Endothelial cell (in vitro differentiated cells): Measurements from ENCODE around the gene RGS17. TPM values are rescaled to one million over a fixed set of nuclear protein-coding genes. Genes with fewer than 3 reads are reported as not detected.
A peak's percentile ranks its signal among the peaks of the same experiment; 100 is the strongest.
"Not testable (repeated sequence)": the region's sequence is repeated elsewhere in the genome, so short reads cannot be mapped to it uniquely, and the experiment has no call there.

Experiments
- DNase-seq: peaks from one replicate; pipeline ENCODE4 v3.0.0; 2021; ENCODE audit warnings: low spot score
- H3K27ac Mint-ChIP-seq: one replicate; pipeline ENCODE4 v1.8.0; 2021; ENCODE audit warnings: mixed read lengths, inconsistent platforms; ENCODE audit not compliant: unreplicated experiment
- H3K27me3 Mint-ChIP-seq: one replicate; pipeline ENCODE4 v1.8.0; 2021; ENCODE audit warnings: mild to moderate bottlenecking, moderate library complexity, mixed read lengths, inconsistent platforms; ENCODE audit not compliant: unreplicated experiment
- H3K36me3 Mint-ChIP-seq: one replicate; pipeline ENCODE4 v1.8.0; 2021; ENCODE audit warnings: mild to moderate bottlenecking, low read depth, mixed read lengths, inconsistent platforms; ENCODE audit not compliant: unreplicated experiment
- H3K4me1 Mint-ChIP-seq: one replicate; pipeline ENCODE4 v1.8.0; 2021; ENCODE audit warnings: mild to moderate bottlenecking, mixed read lengths, inconsistent platforms; ENCODE audit not compliant: unreplicated experiment
- H3K4me3 Mint-ChIP-seq: one replicate; pipeline ENCODE4 v1.8.0; 2021; ENCODE audit warnings: mild to moderate bottlenecking, mixed read lengths, inconsistent platforms; ENCODE audit not compliant: unreplicated experiment
- H3K9me3 Mint-ChIP-seq: one replicate; pipeline ENCODE4 v1.8.0; 2021; ENCODE audit warnings: mixed read lengths, inconsistent platforms; ENCODE audit not compliant: unreplicated experiment
- total RNA-seq: library from RNA; stranded (reverse); fragmentation: NEBNext Ultra II Directional; extraction: Animal tissue kit (Norgen Biotek cat#: 25700); gene quantifications from one replicate; pipeline ENCODE4 v1.2.1, GENCODE V29; 2021; ENCODE audit not compliant: unreplicated experiment
- TF ChIP-seq, protein P1 (sequence below): fragments of 200-600 bp; sonication (generic); IDR thresholded peaks from one replicate; pipeline ENCODE4 v1.5.0; 2021; ENCODE audit warnings: antibody characterized with exemption; ENCODE audit not compliant: unreplicated experiment

The RGS17 gene
- total RNA-seq, 1 donor from 2014 or later: 12.0 TPM

DNA sequence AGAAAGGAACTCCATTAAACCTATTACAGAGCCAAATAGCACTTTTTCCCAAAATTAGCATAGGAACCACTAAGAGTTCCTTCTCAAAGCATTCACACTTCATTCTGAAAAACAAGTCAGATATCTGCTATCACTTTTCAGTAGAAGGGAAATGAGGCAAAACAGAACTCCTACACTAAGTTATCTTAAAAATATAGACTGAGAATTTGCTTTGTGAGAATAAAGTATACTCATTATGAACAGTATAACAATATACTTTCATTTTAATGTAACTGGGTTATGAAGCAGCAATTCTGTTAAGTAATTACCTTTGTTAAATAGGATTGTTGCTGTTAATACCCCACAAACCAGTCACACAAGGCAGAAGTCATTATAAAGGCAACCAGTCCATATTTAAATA is 137.2 kb downstream of the RGS17 start:
- H3K27me3 Mint-ChIP-seq: no peaks in the 10 kb centered on the region
- TF ChIP-seq, protein P1, sequence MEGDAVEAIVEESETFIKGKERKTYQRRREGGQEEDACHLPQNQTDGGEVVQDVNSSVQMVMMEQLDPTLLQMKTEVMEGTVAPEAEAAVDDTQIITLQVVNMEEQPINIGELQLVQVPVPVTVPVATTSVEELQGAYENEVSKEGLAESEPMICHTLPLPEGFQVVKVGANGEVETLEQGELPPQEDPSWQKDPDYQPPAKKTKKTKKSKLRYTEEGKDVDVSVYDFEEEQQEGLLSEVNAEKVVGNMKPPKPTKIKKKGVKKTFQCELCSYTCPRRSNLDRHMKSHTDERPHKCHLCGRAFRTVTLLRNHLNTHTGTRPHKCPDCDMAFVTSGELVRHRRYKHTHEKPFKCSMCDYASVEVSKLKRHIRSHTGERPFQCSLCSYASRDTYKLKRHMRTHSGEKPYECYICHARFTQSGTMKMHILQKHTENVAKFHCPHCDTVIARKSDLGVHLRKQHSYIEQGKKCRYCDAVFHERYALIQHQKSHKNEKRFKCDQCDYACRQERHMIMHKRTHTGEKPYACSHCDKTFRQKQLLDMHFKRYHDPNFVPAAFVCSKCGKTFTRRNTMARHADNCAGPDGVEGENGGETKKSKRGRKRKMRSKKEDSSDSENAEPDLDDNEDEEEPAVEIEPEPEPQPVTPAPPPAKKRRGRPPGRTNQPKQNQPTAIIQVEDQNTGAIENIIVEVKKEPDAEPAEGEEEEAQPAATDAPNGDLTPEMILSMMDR: no peak
- no peak overlapping the region for H3K4me3 Mint-ChIP-seq
- no peak for DNase-seq
- H3K27ac Mint-ChIP-seq: no peak overlapping the region
- peaks cover 23% of the 10 kb centered on the region for H3K36me3 Mint-ChIP-seq
- no peaks in the 10 kb centered on the region for H3K9me3 Mint-ChIP-seq
- H3K4me1 Mint-ChIP-seq: peaks cover 8% of the 10 kb centered on the region

DNA sequence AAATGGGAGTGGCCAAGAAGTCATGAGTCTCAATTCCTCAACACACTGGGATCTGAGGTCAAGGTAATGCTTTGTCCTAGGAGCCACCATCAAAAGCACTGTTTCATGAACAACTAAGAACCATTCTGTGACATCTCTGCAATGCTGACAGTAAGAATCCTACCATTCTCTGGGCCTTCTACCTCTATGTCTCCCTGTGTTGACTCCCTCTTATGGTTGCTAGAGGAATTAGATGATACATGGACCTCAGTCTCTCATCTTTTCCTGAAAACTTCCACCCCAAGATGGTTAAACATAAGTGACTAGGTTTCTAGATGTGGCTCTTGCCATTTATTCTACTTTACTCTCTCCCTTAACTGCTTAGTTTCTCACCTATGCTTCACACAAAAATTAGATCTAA is 137.7 kb downstream of the RGS17 start:
- TF ChIP-seq, protein P1: no peak

DNA sequence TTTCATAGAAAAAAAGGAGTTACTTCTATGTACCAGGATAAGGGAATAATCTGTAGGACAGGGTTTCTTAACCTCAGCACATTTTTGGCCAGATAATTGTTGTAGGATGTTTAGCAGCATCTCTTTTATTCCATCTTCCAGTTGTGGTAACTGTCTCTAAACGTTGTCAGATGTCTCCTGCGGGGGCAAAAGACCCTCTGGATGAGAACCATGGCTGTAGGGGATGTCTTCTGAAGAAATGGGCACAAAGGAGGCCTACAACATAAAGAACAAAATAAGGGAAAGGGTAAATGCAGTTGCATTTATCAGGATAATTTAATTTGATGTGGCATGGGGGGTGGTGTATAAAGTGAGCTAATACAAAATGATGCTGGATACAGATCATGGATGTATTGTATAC is 144.1 kb downstream of the RGS17 start:
- TF ChIP-seq, protein P1: no peak
- H3K4me1 Mint-ChIP-seq: peaks cover 12% of the 10 kb centered on the region
- H3K4me3 Mint-ChIP-seq: no peak overlapping the region
- no peak for DNase-seq
- H3K27ac Mint-ChIP-seq: no peak overlapping the region
- H3K9me3 Mint-ChIP-seq: no peaks in the 10 kb centered on the region
- no peaks in the 10 kb centered on the region for H3K27me3 Mint-ChIP-seq
- peaks cover 7% of the 10 kb centered on the region for H3K36me3 Mint-ChIP-seq

More for the DNA sequence above, 137.7 kb downstream of the RGS17 start:
- Mint-ChIP-seq H3K4me1 (peaks cover 8% of the 10 kb centered on the region), H3K9me3 (no peaks in the 10 kb centered on the region), H3K4me3 (no peak overlapping the region), H3K27me3 (no peaks in the 10 kb centered on the region), H3K36me3 (peaks cover 23% of the 10 kb centered on the region), H3K27ac (no peak overlapping the region)
- no peak for DNase-seq

DNA sequence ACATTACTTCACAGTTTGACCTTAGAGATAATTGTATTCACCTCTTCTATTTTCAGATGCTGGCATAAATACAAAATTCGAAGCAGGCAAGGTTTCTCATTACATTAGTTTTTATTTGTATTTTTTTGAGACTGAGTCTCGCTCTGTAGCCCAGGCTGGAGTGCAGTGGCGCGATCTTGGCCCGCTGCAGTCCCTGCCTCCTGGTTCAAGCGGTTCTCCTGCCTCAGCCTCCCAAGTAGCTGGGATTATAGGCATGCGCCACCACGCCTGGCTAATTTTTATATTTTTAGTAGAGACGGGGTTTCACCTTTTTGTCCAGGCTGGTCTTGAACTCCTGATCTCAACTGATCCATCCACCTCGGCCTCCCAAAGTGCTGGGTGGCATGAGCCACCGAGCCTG is 145.8 kb downstream of the RGS17 start:
- not testable (repeated sequence) for H3K27ac Mint-ChIP-seq, H3K36me3 Mint-ChIP-seq, H3K9me3 Mint-ChIP-seq, DNase-seq, H3K27me3 Mint-ChIP-seq
- Mint-ChIP-seq H3K4me3 (peak overlapping the region; percentile 57), H3K4me1 (peaks cover 21% of the 10 kb centered on the region)

DNA sequence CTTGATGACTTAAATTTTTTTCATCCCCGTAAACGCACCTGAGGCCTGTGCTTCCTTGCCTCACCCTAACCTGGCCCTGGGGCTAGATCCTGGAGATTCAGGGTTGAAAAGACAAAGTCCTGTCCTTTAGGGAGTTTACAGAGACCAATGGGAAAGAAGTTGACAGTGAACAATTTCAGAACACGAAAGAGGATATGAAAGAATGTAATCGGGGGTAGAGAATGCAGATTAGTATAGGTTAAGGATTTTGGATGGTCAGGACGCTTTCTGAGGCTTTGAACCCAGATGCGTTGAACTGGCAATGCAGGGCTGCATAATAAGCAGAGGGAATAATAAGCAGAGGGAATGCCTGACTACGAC is 146.6 kb downstream of the RGS17 start:
- TF ChIP-seq, protein P1: no peak
- Mint-ChIP-seq H3K4me3 (peak overlapping the region; percentile 99), H3K4me1 (peaks cover 25% of the 10 kb centered on the region), H3K27me3 (peaks cover 3% of the 10 kb centered on the region), H3K27ac (peak overlapping the region; percentile 64), H3K9me3 (no peaks in the 10 kb centered on the region), H3K36me3 (peaks cover 4% of the 10 kb centered on the region)
- DNase-seq: no peak
